GM23338 (cell line): ENCODE data around the gene TSPAN1. TPM values are rescaled to one million over a fixed set of nuclear protein-coding genes. Genes with fewer than 3 reads are reported as not detected.

Source experiments
- ATAC-seq: fragments of 200-7000 bp; cut with Tn5 transposase; 3 replicates; pipeline ENCODE4 v1.9.1; 2020
- DNase-seq: peaks from one replicate; pipeline ENCODE4 v3.0.0-alpha.2; 2015; ENCODE audit warnings: low spot score
- H2AFZ ChIP-seq: fragments of 200-600 bp; sonication (generic); 2 replicates; pipeline ENCODE4 v1.8.0; 2016; ENCODE audit warnings: antibody characterized with exemption, mild to moderate bottlenecking, moderate library complexity
- H3F3A ChIP-seq: fragments of 200-600 bp; sonication (generic); replicated peaks from 2 replicates; pipeline ENCODE4 v1.8.0; 2017; ENCODE audit warnings: antibody characterized with exemption, mixed run types, low read depth
- H3K27ac ChIP-seq: fragments of 200-600 bp; sonication (generic); 2 replicates; pipeline ENCODE4 v1.6.1; 2016; ENCODE audit warnings: low read depth
- H3K27me3 ChIP-seq: fragments of 200-600 bp; sonication (generic); 2 replicates; pipeline ENCODE4 v1.8.0; 2016; ENCODE audit warnings: mild to moderate bottlenecking, mixed run types, moderate library complexity; ENCODE audit not compliant: insufficient read depth
- H3K36me3 ChIP-seq: fragments of 200-600 bp; sonication (generic); 2 replicates; pipeline ENCODE4 v1.8.0; 2016; ENCODE audit warnings: mild to moderate bottlenecking; ENCODE audit not compliant: insufficient read depth
- H3K4me1 ChIP-seq: fragments of 200-600 bp; sonication (generic); 2 replicates; pipeline ENCODE4 v1.8.0; 2016; ENCODE audit warnings: mild to moderate bottlenecking, moderate library complexity; ENCODE audit not compliant: insufficient read depth
- H3K4me2 ChIP-seq: fragments of 200-600 bp; sonication (generic); 2 replicates; pipeline ENCODE4 v1.7.1; 2017; ENCODE audit warnings: mixed run types
- H3K4me3 ChIP-seq: fragments of 200-600 bp; sonication (generic); 2 replicates; pipeline ENCODE4 v1.6.1; 2016; ENCODE audit warnings: mixed run types
- H3K79me2 ChIP-seq: fragments of 200-600 bp; sonication (generic); replicated peaks from 2 replicates; pipeline ENCODE4 v1.8.0; 2017; ENCODE audit warnings: mild to moderate bottlenecking; ENCODE audit not compliant: insufficient read depth
- H3K9me2 ChIP-seq: fragments of 200-600 bp; sonication (generic); 2 replicates; pipeline ENCODE4 v1.8.0; 2017; ENCODE audit not compliant: insufficient read depth
- H4K20me1 ChIP-seq: fragments of 200-600 bp; sonication (generic); replicated peaks from 2 replicates; pipeline ENCODE4 v1.8.0; 2017; ENCODE audit warnings: mild to moderate bottlenecking; ENCODE audit not compliant: insufficient read depth
- H3K27ac Mint-ChIP-seq: 2 replicates; pipeline ENCODE4 v1.8.0; 2020; ENCODE audit warnings: inconsistent platforms, mild to moderate bottlenecking, moderate library complexity, mixed read lengths
- H3K27me3 Mint-ChIP-seq: 3 replicates; pipeline ENCODE4 v1.8.0; 2022; ENCODE audit warnings: low read depth, mild to moderate bottlenecking, moderate library complexity, mixed read lengths, inconsistent platforms; ENCODE audit not compliant: insufficient read depth, poor library complexity
- H3K36me3 Mint-ChIP-seq: 3 replicates; pipeline ENCODE4 v1.8.0; 2021; ENCODE audit warnings: low read depth, mild to moderate bottlenecking, inconsistent platforms, moderate library complexity, mixed read lengths
- H3K4me1 Mint-ChIP-seq: 3 replicates; pipeline ENCODE4 v1.8.0; 2020; ENCODE audit warnings: mild to moderate bottlenecking, inconsistent platforms, mixed read lengths
- H3K4me3 Mint-ChIP-seq: 3 replicates; pipeline ENCODE4 v1.8.0; 2021; ENCODE audit warnings: moderate library complexity, mild to moderate bottlenecking, inconsistent platforms, mixed read lengths
- H3K9me3 Mint-ChIP-seq: 3 replicates; pipeline ENCODE4 v1.8.0; 2020; ENCODE audit warnings: moderate library complexity, mild to moderate bottlenecking, inconsistent platforms, mixed read lengths
- CREB1 ChIP-seq: fragments of 250-450 bp; sonication (Bioruptor Pico); IDR thresholded peaks from 2 replicates; pipeline ENCODE4 v1.5.0; 2020; ENCODE audit warnings: low read depth, mild to moderate bottlenecking, moderate library complexity
- EZH2 ChIP-seq: fragments of 200-600 bp; sonication (generic); IDR thresholded peaks from one replicate; pipeline ENCODE4 v1.8.0; 2017; ENCODE audit warnings: antibody characterized with exemption, mild to moderate bottlenecking, low read depth; ENCODE audit not compliant: unreplicated experiment
- POLR2AphosphoS5 ChIP-seq: IDR thresholded peaks from 2 replicates; pipeline ENCODE4 v1.6.1; 2016; ENCODE audit warnings: antibody characterized with exemption, low read depth
- STAT1 ChIP-seq: IDR thresholded peaks from one replicate; pipeline ENCODE4 v1.6.1; 2016; ENCODE audit warnings: antibody characterized with exemption; ENCODE audit not compliant: unreplicated experiment
- ZNF331 ChIP-seq: fragments of 250-450 bp; sonication (Bioruptor Pico); IDR thresholded peaks from 2 replicates; pipeline ENCODE4 v1.5.0; 2020; ENCODE audit warnings: low read depth, mild to moderate bottlenecking, moderate library complexity
- polyA plus RNA-seq: library from polyadenylated mRNA; unstranded; fragments of >200 nt; fragmentation: Nextera tagmentation; extraction: Ambion mirVana; gene quantifications from 2 replicates; pipeline ENCODE4 v1.2.1, GENCODE V29; 2016
- total RNA-seq: library from RNA; depleted of rRNA; stranded (reverse); fragments of >200 nt; shearing (Covaris generic); gene quantifications from 2 replicates; pipeline ENCODE4 v1.2.3, GENCODE V29; 2014
- TF ChIP-seq, protein P1 (sequence below): fragments of 250-450 bp; sonication (Bioruptor Pico); IDR thresholded peaks from 2 replicates; pipeline ENCODE4 v1.5.0; 2020; ENCODE audit warnings: mild to moderate bottlenecking, moderate library complexity
- TF ChIP-seq, protein P2 (sequence below): IDR thresholded peaks from one replicate; pipeline ENCODE4 v1.6.1; 2018; ENCODE audit warnings: antibody characterized with exemption; ENCODE audit not compliant: unreplicated experiment

The TSPAN1 gene
- total and polyA plus RNA-seq, 2 experiments from 2014 or later, result not detected

DNA sequence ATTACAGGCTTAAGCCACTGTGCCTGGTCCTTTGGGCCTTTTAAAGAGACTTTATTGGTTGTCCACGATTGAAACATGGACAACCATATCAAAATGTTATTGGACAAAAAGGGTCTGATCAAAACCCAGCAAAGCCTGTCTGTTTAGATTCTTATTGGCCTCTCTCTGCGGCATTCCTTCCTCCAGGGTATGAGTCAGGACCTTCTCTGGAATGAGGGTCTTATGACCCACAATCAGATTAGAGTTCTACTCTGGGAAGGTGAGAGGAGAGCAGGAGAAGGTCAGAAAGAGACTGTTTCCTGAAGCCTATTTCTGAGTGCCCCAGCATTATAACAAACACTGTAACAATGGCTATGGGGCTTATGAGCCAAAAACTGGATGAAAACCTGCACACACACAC lies 36.2 kb downstream of the TSPAN1 start (continued):
- TF ChIP-seq, protein P1, sequence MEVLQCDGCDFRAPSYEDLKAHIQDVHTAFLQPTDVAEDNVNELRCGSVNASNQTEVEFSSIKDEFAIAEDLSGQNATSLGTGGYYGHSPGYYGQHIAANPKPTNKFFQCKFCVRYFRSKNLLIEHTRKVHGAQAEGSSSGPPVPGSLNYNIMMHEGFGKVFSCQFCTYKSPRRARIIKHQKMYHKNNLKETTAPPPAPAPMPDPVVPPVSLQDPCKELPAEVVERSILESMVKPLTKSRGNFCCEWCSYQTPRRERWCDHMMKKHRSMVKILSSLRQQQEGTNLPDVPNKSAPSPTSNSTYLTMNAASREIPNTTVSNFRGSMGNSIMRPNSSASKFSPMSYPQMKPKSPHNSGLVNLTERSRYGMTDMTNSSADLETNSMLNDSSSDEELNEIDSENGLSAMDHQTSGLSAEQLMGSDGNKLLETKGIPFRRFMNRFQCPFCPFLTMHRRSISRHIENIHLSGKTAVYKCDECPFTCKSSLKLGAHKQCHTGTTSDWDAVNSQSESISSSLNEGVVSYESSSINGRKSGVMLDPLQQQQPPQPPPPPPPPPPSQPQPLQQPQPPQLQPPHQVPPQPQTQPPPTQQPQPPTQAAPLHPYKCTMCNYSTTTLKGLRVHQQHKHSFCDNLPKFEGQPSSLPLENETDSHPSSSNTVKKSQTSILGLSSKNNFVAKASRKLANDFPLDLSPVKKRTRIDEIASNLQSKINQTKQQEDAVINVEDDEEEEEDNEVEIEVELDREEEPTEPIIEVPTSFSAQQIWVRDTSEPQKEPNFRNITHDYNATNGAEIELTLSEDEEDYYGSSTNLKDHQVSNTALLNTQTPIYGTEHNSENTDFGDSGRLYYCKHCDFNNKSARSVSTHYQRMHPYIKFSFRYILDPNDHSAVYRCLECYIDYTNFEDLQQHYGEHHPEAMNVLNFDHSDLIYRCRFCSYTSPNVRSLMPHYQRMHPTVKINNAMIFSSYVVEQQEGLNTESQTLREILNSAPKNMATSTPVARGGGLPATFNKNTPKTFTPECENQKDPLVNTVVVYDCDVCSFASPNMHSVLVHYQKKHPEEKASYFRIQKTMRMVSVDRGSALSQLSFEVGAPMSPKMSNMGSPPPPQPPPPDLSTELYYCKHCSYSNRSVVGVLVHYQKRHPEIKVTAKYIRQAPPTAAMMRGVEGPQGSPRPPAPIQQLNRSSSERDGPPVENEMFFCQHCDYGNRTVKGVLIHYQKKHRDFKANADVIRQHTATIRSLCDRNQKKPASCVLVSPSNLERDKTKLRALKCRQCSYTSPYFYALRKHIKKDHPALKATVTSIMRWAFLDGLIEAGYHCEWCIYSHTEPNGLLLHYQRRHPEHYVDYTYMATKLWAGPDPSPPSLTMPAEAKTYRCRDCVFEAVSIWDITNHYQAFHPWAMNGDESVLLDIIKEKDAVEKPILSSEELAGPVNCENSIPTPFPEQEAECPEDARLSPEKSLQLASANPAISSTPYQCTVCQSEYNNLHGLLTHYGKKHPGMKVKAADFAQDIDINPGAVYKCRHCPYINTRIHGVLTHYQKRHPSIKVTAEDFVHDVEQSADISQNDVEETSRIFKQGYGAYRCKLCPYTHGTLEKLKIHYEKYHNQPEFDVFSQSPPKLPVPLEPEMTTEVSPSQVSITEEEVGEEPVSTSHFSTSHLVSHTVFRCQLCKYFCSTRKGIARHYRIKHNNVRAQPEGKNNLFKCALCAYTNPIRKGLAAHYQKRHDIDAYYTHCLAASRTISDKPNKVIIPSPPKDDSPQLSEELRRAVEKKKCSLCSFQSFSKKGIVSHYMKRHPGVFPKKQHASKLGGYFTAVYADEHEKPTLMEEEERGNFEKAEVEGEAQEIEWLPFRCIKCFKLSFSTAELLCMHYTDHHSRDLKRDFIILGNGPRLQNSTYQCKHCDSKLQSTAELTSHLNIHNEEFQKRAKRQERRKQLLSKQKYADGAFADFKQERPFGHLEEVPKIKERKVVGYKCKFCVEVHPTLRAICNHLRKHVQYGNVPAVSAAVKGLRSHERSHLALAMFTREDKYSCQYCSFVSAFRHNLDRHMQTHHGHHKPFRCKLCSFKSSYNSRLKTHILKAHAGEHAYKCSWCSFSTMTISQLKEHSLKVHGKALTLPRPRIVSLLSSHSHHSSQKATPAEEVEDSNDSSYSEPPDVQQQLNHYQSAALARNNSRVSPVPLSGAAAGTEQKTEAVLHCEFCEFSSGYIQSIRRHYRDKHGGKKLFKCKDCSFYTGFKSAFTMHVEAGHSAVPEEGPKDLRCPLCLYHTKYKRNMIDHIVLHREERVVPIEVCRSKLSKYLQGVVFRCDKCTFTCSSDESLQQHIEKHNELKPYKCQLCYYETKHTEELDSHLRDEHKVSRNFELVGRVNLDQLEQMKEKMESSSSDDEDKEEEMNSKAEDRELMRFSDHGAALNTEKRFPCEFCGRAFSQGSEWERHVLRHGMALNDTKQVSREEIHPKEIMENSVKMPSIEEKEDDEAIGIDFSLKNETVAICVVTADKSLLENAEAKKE (CRISPR knock-in tag), result no peak
- TF ChIP-seq CREB1 (no peak), EZH2 (no peak), ZNF331 (CRISPR knock-in tag) (no peak), POLR2AphosphoS5 (no peak)

DNA sequence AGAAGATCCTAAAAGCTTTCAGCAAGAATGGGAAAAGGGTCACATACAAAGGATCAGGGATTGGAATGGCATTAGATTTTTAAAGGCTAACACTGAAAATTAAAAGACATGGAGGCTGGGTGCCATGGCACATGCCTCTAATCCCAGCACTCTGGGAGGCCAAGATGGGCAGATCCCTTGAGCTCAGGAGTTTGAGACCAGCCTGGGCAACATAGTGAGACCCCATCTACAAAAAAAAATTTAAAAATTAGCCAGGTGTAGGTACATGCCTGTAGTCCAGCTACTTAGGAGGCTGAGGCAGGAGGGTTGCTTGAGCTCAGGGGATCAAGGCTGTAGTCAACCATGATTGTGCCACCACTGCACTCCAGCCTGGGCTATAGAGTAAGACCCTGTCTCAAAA lies 40.6 kb downstream of the TSPAN1 start:
- TF ChIP-seq, protein P2, sequence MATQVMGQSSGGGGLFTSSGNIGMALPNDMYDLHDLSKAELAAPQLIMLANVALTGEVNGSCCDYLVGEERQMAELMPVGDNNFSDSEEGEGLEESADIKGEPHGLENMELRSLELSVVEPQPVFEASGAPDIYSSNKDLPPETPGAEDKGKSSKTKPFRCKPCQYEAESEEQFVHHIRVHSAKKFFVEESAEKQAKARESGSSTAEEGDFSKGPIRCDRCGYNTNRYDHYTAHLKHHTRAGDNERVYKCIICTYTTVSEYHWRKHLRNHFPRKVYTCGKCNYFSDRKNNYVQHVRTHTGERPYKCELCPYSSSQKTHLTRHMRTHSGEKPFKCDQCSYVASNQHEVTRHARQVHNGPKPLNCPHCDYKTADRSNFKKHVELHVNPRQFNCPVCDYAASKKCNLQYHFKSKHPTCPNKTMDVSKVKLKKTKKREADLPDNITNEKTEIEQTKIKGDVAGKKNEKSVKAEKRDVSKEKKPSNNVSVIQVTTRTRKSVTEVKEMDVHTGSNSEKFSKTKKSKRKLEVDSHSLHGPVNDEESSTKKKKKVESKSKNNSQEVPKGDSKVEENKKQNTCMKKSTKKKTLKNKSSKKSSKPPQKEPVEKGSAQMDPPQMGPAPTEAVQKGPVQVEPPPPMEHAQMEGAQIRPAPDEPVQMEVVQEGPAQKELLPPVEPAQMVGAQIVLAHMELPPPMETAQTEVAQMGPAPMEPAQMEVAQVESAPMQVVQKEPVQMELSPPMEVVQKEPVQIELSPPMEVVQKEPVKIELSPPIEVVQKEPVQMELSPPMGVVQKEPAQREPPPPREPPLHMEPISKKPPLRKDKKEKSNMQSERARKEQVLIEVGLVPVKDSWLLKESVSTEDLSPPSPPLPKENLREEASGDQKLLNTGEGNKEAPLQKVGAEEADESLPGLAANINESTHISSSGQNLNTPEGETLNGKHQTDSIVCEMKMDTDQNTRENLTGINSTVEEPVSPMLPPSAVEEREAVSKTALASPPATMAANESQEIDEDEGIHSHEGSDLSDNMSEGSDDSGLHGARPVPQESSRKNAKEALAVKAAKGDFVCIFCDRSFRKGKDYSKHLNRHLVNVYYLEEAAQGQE, result no peak
- TF ChIP-seq STAT1 (no peak), POLR2AphosphoS5 (no peak)
- DNase-seq, result no peak
- H3K27ac ChIP-seq, result no peak overlapping the region
- no peaks in the 10 kb centered on the region for H3K4me1 ChIP-seq
- H3K36me3 ChIP-seq, result no peaks in the 10 kb centered on the region
- no peak for ATAC-seq
- no peaks in the 10 kb centered on the region for H3K36me3 Mint-ChIP-seq
- no peaks in the 10 kb centered on the region for H3K9me3 Mint-ChIP-seq
- H3K4me2 ChIP-seq, result no peak overlapping the region
- H3K27ac Mint-ChIP-seq, result no peak overlapping the region
- H3K9me2 ChIP-seq, result peaks cover 3% of the 10 kb centered on the region; the same call in 1 of the 2 replicates
- H3K27me3 Mint-ChIP-seq, result peaks cover 6% of the 10 kb centered on the region
- H3K4me3 Mint-ChIP-seq, result no peak overlapping the region
- H3K4me3 ChIP-seq, result no peak overlapping the region
- H2AFZ ChIP-seq, result no peak overlapping the region
- no peaks in the 10 kb centered on the region for H3F3A ChIP-seq
- H4K20me1 ChIP-seq, result 0 out of 2 replicates have a peak, but pooled peaks cover 3% of the 10 kb centered on the region
- no peaks in the 10 kb centered on the region for H3K79me2 ChIP-seq
- no peaks in the 10 kb centered on the region for H3K4me1 Mint-ChIP-seq
- no peaks in the 10 kb centered on the region for H3K27me3 ChIP-seq
